Measurements from ENCODE around the gene CCDC88C. TPM values are rescaled to one million over a fixed set of nuclear protein-coding genes. Genes with fewer than 3 reads are reported as not detected.

Gene CCDC88C
- total and polyA plus RNA-seq, 2 donors (not counting 3 experiments of a cell fraction or from before 2014, with no cell fraction given), result 11.4 to 52.1 TPM

DNA sequence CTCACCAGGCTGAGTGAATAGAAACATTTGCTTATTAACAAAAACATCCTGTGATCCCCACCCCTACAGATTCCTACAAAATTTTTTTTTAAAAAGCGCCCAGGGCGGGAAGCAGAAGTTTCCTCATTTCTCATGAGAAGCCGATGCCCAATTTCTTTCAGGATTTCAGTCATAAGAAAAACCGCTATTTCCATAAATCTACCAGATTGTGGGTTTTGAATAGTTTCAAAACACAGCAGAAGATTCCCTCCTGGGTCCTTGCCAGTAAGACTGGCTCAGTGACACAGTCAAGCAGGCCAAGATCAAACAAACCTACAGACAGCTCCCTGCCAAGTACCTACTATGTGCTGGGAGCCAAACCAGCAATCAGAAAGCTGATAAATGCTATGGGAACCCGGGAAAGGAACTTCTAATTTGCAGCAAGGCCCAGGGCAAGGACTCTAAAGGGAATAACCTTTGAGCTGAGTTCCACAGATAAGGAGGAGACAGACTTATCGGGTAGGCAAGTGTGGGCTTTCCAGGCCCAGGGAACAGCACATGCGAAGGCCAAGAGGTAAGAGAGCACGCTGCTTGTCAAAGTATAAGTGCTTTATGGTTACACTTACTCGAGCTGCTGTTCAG is 68.7 kb downstream of the CCDC88C start:
- H3K27me3 ChIP-seq (ENCODE audit: control insufficient read depth in 2 of 2, insufficient read depth in 2 of 2, low read length in 2 of 2), result no peaks in the 10 kb centered on the region
- no TSS peak for BruUV-seq (replicated peaks)
- dilution Hi-C loops (cut with MboI; ENCODE audit: extremely low pct_ligation_motif_present, low sequenced_read_pairs) (no loop called here), intact Hi-C loops (cut with micrococcal nuclease) (no loop called here)
- no peaks in the 10 kb centered on the region for H4K20me1 ChIP-seq (replicated peaks; ENCODE audit: control insufficient read depth, extremely low read depth, insufficient read depth, low read length)
- peaks cover 13% of the 10 kb centered on the region for H3K4me1 ChIP-seq (ENCODE audit: control insufficient read depth, extremely low read depth, insufficient read depth, low read length)
- no peak overlapping the region for H3K4me3 ChIP-seq (replicated peaks in 1 of 3; ENCODE audit: insufficient read depth in 1 of 3, low read depth in 1 of 3, low read length in 3 of 3)
- H3K27ac ChIP-seq (ENCODE audit: insufficient read depth, low read depth, low read length), result no peak overlapping the region
- H3K79me2 ChIP-seq (ENCODE audit: control insufficient read depth, insufficient read depth, low read length), result no peaks in the 10 kb centered on the region
- no peaks in the 10 kb centered on the region for H3K9me3 ChIP-seq (replicated peaks; ENCODE audit: control insufficient read depth, insufficient read depth, low read length)
- no peaks in the 10 kb centered on the region for H3K36me3 ChIP-seq (ENCODE audit: control insufficient read depth in 2 of 2, extremely low read depth in 1 of 2, insufficient read depth in 2 of 2, low read length in 2 of 2)
- no peaks in the 10 kb centered on the region for H3K9me1 ChIP-seq (replicated peaks; ENCODE audit: control insufficient read depth, extremely low read depth, insufficient read depth, low read length)
- H3K9ac ChIP-seq (replicated peaks; ENCODE audit: extremely low read depth, insufficient read depth, low read length), result no peak overlapping the region
- DNase-seq (ENCODE audit: low read depth, low spot score) (no peak), FAIRE-seq (no peak)
- TF ChIP-seq POLR2A (IDR thresholded peaks at IDR 0.05; ENCODE audit: low read depth, low read length) (no peak), MYC (IDR thresholded peaks at IDR 0.05; ENCODE audit: low read depth, low read length) (no peak), GATA2 (IDR thresholded peaks at IDR 0.05; ENCODE audit: insufficient read depth, insufficient read length, low read depth, low read length) (no peak), FOS (IDR thresholded peaks at IDR 0.05; ENCODE audit: borderline replicate concordance, insufficient read depth, low read length) (no peak), POLR2AphosphoS5 (IDR thresholded peaks at IDR 0.05; ENCODE audit: insufficient read depth, low read depth, low read length) (no peak), JUN (IDR thresholded peaks at IDR 0.05; ENCODE audit: borderline replicate concordance, insufficient read depth, insufficient read length, low read depth) (no peak), EZH2 (IDR thresholded peaks at IDR 0.05; ENCODE audit: borderline replicate concordance, low read depth, low read length, severe bottlenecking) (no peak)
- TF ChIP-seq, protein P1, sequence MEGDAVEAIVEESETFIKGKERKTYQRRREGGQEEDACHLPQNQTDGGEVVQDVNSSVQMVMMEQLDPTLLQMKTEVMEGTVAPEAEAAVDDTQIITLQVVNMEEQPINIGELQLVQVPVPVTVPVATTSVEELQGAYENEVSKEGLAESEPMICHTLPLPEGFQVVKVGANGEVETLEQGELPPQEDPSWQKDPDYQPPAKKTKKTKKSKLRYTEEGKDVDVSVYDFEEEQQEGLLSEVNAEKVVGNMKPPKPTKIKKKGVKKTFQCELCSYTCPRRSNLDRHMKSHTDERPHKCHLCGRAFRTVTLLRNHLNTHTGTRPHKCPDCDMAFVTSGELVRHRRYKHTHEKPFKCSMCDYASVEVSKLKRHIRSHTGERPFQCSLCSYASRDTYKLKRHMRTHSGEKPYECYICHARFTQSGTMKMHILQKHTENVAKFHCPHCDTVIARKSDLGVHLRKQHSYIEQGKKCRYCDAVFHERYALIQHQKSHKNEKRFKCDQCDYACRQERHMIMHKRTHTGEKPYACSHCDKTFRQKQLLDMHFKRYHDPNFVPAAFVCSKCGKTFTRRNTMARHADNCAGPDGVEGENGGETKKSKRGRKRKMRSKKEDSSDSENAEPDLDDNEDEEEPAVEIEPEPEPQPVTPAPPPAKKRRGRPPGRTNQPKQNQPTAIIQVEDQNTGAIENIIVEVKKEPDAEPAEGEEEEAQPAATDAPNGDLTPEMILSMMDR (IDR thresholded peaks at IDR 0.05; ENCODE audit: extremely low read depth in 1 of 2, insufficient read depth in 1 of 2, low read depth in 1 of 2, low read length in 2 of 2), result no peak
- TF ChIP-seq, protein P2, sequence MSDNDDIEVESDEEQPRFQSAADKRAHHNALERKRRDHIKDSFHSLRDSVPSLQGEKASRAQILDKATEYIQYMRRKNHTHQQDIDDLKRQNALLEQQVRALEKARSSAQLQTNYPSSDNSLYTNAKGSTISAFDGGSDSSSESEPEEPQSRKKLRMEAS (IDR thresholded peaks at IDR 0.05; ENCODE audit: insufficient read depth, insufficient read length), result no peak
- ChIA-PET POLR2A (no interaction called here), CTCF (interaction anchor here (0.9 to 1.4 kb wide), 4 partner anchors 11 to 69 kb away, joined by 3 to 4 read pairs (median 4); partner anchors contain the start of gene CCDC88C)
- H3K4me2 ChIP-seq (ENCODE audit: insufficient read depth, low read length), result no peak overlapping the region
- no peak overlapping the region for H2AFZ ChIP-seq (ENCODE audit: low read depth, low read length)

Data from endothelial cell of umbilical vein (primary cell).